H9 (cell line): Measurements from ENCODE around the gene STAMBP. TPM values are rescaled to one million over a fixed set of nuclear protein-coding genes. Genes with fewer than 3 reads are reported as not detected.

Experiments used
- DNase-seq: peaks from one replicate; pipeline ENCODE4 v3.0.0-alpha.2; 2017
- H2AFZ ChIP-seq: one replicate; pipeline ENCODE4 v1.6.1; 2013; ENCODE audit warnings: mild to moderate bottlenecking, low read length, control low read depth, moderate library complexity
- H2AK5ac ChIP-seq: 2 replicates; pipeline ENCODE4 v1.6.1; 2013; ENCODE audit warnings: low read length, control low read depth, mixed read lengths; ENCODE audit not compliant: insufficient read length
- H2BK120ac ChIP-seq: one replicate; pipeline ENCODE4 v1.6.1; 2013; ENCODE audit warnings: low read depth, mild to moderate bottlenecking, low read length, control low read depth, inconsistent platforms; ENCODE audit not compliant: poor library complexity, severe bottlenecking
- H2BK12ac ChIP-seq: 2 replicates; pipeline ENCODE4 v1.6.1; 2013; ENCODE audit warnings: low read length, control low read depth, mixed read lengths, low read depth; ENCODE audit not compliant: insufficient read length
- H2BK15ac ChIP-seq: 2 replicates; pipeline ENCODE4 v1.6.1; 2013; ENCODE audit warnings: low read depth, low read length, control low read depth
- H2BK20ac ChIP-seq: one replicate; pipeline ENCODE4 v1.6.1; 2013; ENCODE audit warnings: low read depth, mild to moderate bottlenecking, low read length, control low read depth, inconsistent platforms; ENCODE audit not compliant: poor library complexity, severe bottlenecking
- H2BK5ac ChIP-seq: 2 replicates; pipeline ENCODE4 v1.6.1; 2013; ENCODE audit warnings: low read length, control low read depth, mixed read lengths; ENCODE audit not compliant: insufficient read length
- H3K14ac ChIP-seq: 2 replicates; pipeline ENCODE4 v1.6.1; 2013; ENCODE audit warnings: low read length, control low read depth; ENCODE audit not compliant: insufficient read depth
- H3K18ac ChIP-seq: 2 replicates; pipeline ENCODE4 v1.6.1; 2013; ENCODE audit warnings: low read depth, mild to moderate bottlenecking, mixed read lengths, low read length, control low read depth; ENCODE audit not compliant: insufficient read length
- H3K23ac ChIP-seq: 2 replicates; pipeline ENCODE4 v1.6.1; 2013; ENCODE audit warnings: low read length, control low read depth, mixed read lengths, low read depth; ENCODE audit not compliant: insufficient read length
- H3K23me2 ChIP-seq: 2 replicates; pipeline ENCODE4 v1.6.1; 2013; ENCODE audit warnings: low read depth, mild to moderate bottlenecking, mixed read lengths, low read length, control low read depth; ENCODE audit not compliant: insufficient read length, poor library complexity, severe bottlenecking
- H3K27ac ChIP-seq: 2 replicates; pipeline ENCODE4 v1.5.1; 2013; ENCODE audit warnings: low read length, control low read depth, mixed read lengths, low read depth; ENCODE audit not compliant: insufficient read length
- H3K27me3 ChIP-seq: 2 replicates; pipeline ENCODE4 v1.6.1; 2013; ENCODE audit warnings: low read length, control low read depth, inconsistent platforms; ENCODE audit not compliant: insufficient read depth
- H3K4ac ChIP-seq: 2 replicates; pipeline ENCODE4 v1.6.1; 2013; ENCODE audit warnings: low read depth, mild to moderate bottlenecking, control low read depth, inconsistent platforms, low read length, moderate library complexity
- H3K4me1 ChIP-seq: 2 replicates; pipeline ENCODE4 v1.6.1; 2013; ENCODE audit warnings: low read length, control low read depth, inconsistent platforms; ENCODE audit not compliant: insufficient read depth
- H3K4me2 ChIP-seq: 2 replicates; pipeline ENCODE4 v1.6.1; 2013; ENCODE audit warnings: low read length, control low read depth, mixed read lengths; ENCODE audit not compliant: insufficient read length, insufficient read depth
- H3K56ac ChIP-seq: 2 replicates; pipeline ENCODE4 v1.6.1; 2013; ENCODE audit warnings: low read depth, mild to moderate bottlenecking, mixed read lengths, low read length, control low read depth; ENCODE audit not compliant: insufficient read length
- H3K79me1 ChIP-seq: 2 replicates; pipeline ENCODE4 v1.6.1; 2013; ENCODE audit warnings: low read depth, mild to moderate bottlenecking, moderate library complexity, low read length, control low read depth, inconsistent platforms; ENCODE audit not compliant: insufficient read depth, poor library complexity, severe bottlenecking
- H3K79me2 ChIP-seq: 2 replicates; pipeline ENCODE4 v1.6.1; 2013; ENCODE audit warnings: low read length, control low read depth, inconsistent platforms; ENCODE audit not compliant: insufficient read depth
- H3K9ac ChIP-seq: 2 replicates; pipeline ENCODE4 v1.6.1; 2013; ENCODE audit warnings: low read length, control low read depth, mixed read lengths; ENCODE audit not compliant: insufficient read length; ENCODE audit errors: extremely low read depth
- H3K9me3 ChIP-seq: one replicate; pipeline ENCODE4 v1.6.1; 2013; ENCODE audit warnings: low read depth, low read length, inconsistent platforms; ENCODE audit not compliant: control insufficient read depth
- H3T11ph ChIP-seq: one replicate; pipeline ENCODE4 v1.6.1; 2013; ENCODE audit warnings: mild to moderate bottlenecking, low read length, control low read depth, inconsistent platforms
- H4K20me1 ChIP-seq: one replicate; pipeline ENCODE4 v1.6.1; 2013; ENCODE audit not compliant: control insufficient read depth, insufficient read length, insufficient read depth
- H4K5ac ChIP-seq: 2 replicates; pipeline ENCODE4 v1.6.1; 2013; ENCODE audit warnings: low read depth, mild to moderate bottlenecking, mixed read lengths, low read length, control low read depth; ENCODE audit not compliant: insufficient read length
- H4K8ac ChIP-seq: replicated peaks from 2 replicates; pipeline ENCODE4 v1.6.1; 2013; ENCODE audit warnings: low read length, control low read depth, mixed read lengths, low read depth; ENCODE audit not compliant: insufficient read length
- H4K91ac ChIP-seq: 2 replicates; pipeline ENCODE4 v1.6.1; 2013; ENCODE audit warnings: low read depth, mild to moderate bottlenecking, moderate library complexity, mixed read lengths, low read length, control low read depth; ENCODE audit not compliant: insufficient read length
- H3K27ac Mint-ChIP-seq, 3 experiments: 2 replicates in 2 of 3; 3 replicates in 1 of 3; pipeline ENCODE4 v1.8.0; 2020 to 2021; ENCODE audit warnings: mixed read lengths in 3 of 3, mild to moderate bottlenecking in 1 of 3, moderate library complexity in 1 of 3
- H3K27me3 Mint-ChIP-seq: 2 replicates; pipeline ENCODE4 v1.8.0; 2021; ENCODE audit warnings: low read depth, mild to moderate bottlenecking, moderate library complexity, mixed read lengths
- H3K36me3 Mint-ChIP-seq, 3 experiments: 2 replicates in 2 of 3; 3 replicates in 1 of 3; pipeline ENCODE4 v1.8.0; 2020 to 2021; ENCODE audit warnings: low read depth in 3 of 3, mixed read lengths in 3 of 3; ENCODE audit not compliant: insufficient read depth in 1 of 3
- H3K4me1 Mint-ChIP-seq, 2 experiments: 2 replicates each; pipeline ENCODE4 v1.8.0; 2020; ENCODE audit warnings: mixed read lengths in 2 of 2
- H3K4me3 Mint-ChIP-seq, 2 experiments: 2 replicates in 1 of 2; 3 replicates in 1 of 2; pipeline ENCODE4 v1.8.0; 2020 to 2021; ENCODE audit warnings: mild to moderate bottlenecking in 2 of 2, mixed read lengths in 2 of 2, moderate library complexity in 1 of 2
- H3K9me3 Mint-ChIP-seq, 2 experiments: 2 replicates in 1 of 2; 3 replicates in 1 of 2; pipeline ENCODE4 v1.8.0; 2020; ENCODE audit warnings: mild to moderate bottlenecking in 2 of 2, mixed read lengths in 2 of 2, moderate library complexity in 1 of 2
- WGBS: extraction: QIAGEN DNeasy Blood & Tissue Kit; methylation state at CpG from one replicate; pipeline ENCODE4 v1.1.7; 2013; ENCODE audit warnings: missing lambda C conversion rate, low lambda C conversion rate, mixed read lengths; ENCODE audit not compliant: insufficient read length; ENCODE audit errors: extremely low coverage; 5-methylcytosine and 5-hydroxymethylcytosine counted together
- total RNA-seq: library from RNA; stranded (reverse); gene quantifications from 2 replicates; pipeline ENCODE4 v1.2.1, GENCODE V29; 2021
- TF ChIP-seq, protein P1 (sequence below): fragments of 200-600 bp; sonication (generic); conservative IDR thresholded peaks from 3 replicates; pipeline ENCODE4 v1.8.0; 2021; ENCODE audit warnings: antibody characterized with exemption, mild to moderate bottlenecking

The STAMBP gene
- total RNA-seq, 1 experiment from 2014 or later: 45.5 TPM

- H3K4me2 ChIP-seq: no peak overlapping the region
- no peak overlapping the region for H2BK5ac ChIP-seq
- H4K8ac ChIP-seq: no peak overlapping the region
- TF ChIP-seq, protein P1, sequence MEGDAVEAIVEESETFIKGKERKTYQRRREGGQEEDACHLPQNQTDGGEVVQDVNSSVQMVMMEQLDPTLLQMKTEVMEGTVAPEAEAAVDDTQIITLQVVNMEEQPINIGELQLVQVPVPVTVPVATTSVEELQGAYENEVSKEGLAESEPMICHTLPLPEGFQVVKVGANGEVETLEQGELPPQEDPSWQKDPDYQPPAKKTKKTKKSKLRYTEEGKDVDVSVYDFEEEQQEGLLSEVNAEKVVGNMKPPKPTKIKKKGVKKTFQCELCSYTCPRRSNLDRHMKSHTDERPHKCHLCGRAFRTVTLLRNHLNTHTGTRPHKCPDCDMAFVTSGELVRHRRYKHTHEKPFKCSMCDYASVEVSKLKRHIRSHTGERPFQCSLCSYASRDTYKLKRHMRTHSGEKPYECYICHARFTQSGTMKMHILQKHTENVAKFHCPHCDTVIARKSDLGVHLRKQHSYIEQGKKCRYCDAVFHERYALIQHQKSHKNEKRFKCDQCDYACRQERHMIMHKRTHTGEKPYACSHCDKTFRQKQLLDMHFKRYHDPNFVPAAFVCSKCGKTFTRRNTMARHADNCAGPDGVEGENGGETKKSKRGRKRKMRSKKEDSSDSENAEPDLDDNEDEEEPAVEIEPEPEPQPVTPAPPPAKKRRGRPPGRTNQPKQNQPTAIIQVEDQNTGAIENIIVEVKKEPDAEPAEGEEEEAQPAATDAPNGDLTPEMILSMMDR: no peak
- peaks cover 5 to 7% of the 10 kb centered on the region in 2 experiments; a peak in 3 of 4 replicates for H3K4me1 Mint-ChIP-seq
- H3K23me2 ChIP-seq: no peaks in the 10 kb centered on the region
- H3T11ph ChIP-seq: no peak overlapping the region
- H3K4me3 Mint-ChIP-seq: no peak overlapping the region
- H3K9me3 ChIP-seq: no peaks in the 10 kb centered on the region
- no peak overlapping the region for H3K27ac Mint-ChIP-seq
- peaks cover 8% of the 10 kb centered on the region for H3K27me3 Mint-ChIP-seq
- H3K4ac ChIP-seq: no peak overlapping the region
- H3K56ac ChIP-seq: no peak overlapping the region
- H3K27ac ChIP-seq: no peak overlapping the region
- no peaks in the 10 kb centered on the region for H3K4me1 ChIP-seq
- H3K9ac ChIP-seq: no peak overlapping the region
- no peak overlapping the region for H3K18ac ChIP-seq
- no peak overlapping the region for H3K14ac ChIP-seq
- H4K5ac ChIP-seq: no peak overlapping the region
- H3K79me2 ChIP-seq: no peaks in the 10 kb centered on the region
- no peaks in the 10 kb centered on the region for H3K79me1 ChIP-seq
- no CpG with 5 or more reads among the region's 6 CpGs for WGBS
- no peak overlapping the region for H2AK5ac ChIP-seq
- no peak overlapping the region for H3K23ac ChIP-seq
- H2BK12ac ChIP-seq: no peak overlapping the region
- no peak overlapping the region for H2BK20ac ChIP-seq
- H2BK15ac ChIP-seq: no peak overlapping the region
- no peak overlapping the region for H2AFZ ChIP-seq
- no peaks in the 10 kb centered on the region for H3K9me3 Mint-ChIP-seq
- no peak for DNase-seq
- no peak overlapping the region for H2BK120ac ChIP-seq
- H3K36me3 Mint-ChIP-seq: no peaks in the 10 kb centered on the region; a peak in 1 of 7 replicates
- no peak overlapping the region for H4K91ac ChIP-seq
- H4K20me1 ChIP-seq: no peaks in the 10 kb centered on the region
- no peaks in the 10 kb centered on the region for H3K27me3 ChIP-seq
Observed at GRCh38 chr2:73897934-73898333, 69.2 kb downstream of the STAMBP start.
